Dermis microvascular lymphatic vessel endothelial cell (primary cell): ENCODE data around the gene TTLL5. TPM values are rescaled to one million over a fixed set of nuclear protein-coding genes. Genes with fewer than 3 reads are reported as not detected.

Experiments used
- DNase-seq, 2 donors: peaks; one replicate each; pipeline versions ENCODE4 v3.0.0 to v3.0.0-alpha.2; 2010; ENCODE audit warnings: low read depth in 2 of 2
- total RNA-seq: library from RNA; depleted of rRNA; stranded (reverse); fragments of >200 nt; gene quantifications from 2 replicates; pipeline ENCODE4 v1.2.1, GENCODE V29; 2014

The TTLL5 gene
- total RNA-seq, 1 donor from 2014 or later: 22.3 TPM

DNA sequence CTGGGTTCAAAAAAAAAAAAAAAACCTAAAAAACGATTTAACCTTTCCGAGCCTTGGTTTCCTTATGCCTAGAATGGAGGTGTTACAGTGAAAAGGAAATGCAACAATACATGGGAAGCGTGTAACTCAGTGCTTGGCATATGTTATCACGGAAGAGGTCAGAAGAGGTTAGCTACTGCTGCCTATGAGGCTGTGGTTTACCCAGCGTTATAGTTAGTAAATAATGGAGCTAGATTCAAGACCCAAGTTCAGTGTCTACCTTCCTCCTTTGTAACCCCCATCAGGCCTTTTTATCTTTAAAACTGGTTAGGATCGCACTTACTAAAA, 325.4 kb downstream of the TTLL5 start:
- peak; percentile 86 to 87 for DNase-seq

DNA sequence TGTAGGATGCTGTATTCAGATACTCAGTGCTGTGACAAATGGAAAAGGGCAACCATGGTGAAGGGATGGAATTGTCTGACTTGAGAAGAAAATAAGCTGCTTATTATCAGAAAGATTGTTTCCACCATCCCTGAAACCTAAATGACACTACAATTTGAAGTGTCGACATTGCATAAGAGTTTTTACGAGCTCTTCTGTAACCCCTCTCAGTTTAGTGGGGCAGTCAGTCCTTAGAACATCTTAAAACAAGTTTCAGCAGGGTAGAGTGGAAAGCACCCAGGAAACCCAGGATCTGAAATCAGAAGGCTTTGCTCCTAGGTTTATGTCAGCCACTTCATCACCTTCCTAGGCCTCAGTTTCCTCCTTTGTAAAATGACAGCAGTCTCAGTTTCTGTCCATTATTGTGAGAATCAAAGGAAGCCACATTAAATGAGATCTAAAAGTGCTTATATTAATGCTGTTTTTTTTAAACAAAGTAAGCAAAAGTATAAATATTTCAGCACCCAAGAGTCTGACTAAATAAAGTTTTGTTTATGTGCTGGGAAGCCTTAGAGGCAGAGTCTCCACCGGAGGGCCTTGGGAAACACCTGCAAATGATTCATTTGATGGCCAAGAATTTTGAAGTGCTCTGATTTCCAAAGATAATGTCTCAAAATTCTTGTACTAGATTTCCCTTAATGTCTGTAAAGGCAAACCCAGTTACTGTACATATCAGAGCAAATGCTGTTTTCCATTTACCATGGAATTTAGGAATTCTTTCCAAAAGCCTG, 326.3 kb downstream of the TTLL5 start:
- peak in 1 of 2 donors; percentile 80 for DNase-seq

DNA sequence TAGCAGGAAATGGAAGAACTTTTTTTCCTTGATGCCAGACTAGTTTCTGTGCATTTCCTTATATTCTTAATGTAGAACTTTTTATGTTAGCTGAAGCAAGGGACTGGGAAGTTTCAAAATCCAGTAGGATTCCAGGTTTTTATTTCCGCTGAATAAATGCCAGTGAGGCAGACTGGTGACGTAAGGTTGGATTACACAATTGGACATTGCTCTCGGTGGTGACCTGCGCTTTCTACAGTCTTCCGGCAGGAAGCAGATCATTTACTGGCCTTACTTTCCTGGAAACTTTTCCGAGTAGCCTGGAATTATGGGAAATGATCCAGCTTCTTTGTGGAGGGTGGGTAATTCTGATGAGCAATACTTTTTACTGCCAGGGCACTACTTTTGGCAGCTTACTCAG, 328.1 kb downstream of the TTLL5 start:
- peak; percentile 97 to 99 for DNase-seq

DNA sequence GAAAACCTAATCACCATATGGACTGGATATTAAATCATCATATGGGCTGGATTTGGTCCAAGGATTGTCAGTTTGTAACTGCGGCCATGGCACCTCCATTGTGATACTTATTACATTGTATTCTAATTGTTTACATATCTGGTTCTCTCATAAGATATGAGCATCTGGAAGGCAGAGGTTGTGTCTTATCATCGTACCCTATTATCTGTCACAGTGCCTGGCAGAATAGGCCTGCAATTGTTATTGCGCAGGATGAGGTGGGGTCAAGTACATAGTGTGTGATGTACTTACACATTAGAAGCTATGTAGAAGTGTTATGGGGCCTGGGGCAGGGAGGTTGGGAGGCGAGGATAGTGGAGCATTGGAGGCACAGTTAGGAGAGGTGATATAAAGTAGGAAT, 329.3 kb downstream of the TTLL5 start:
- no peak for DNase-seq

DNA sequence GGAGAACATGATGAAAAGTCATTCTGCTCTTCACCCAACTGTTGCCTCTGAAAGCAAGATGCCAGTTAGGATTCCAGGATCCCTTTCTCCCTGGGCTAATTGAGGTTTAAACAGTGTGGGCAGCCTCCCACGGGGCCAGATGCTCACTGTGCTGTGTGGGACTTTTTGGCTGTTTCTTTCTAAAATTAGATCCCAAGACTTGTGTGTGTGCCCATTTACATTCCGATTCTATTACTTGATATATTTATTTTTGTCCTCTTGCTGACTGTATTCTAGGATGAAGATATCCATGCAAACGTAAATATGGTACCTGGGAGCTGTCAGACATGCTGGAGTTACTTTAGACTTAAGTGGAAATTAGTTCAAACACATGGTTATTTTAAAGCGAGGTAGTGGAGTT, 330.7 kb downstream of the TTLL5 start:
- DNase-seq: no peak

DNA sequence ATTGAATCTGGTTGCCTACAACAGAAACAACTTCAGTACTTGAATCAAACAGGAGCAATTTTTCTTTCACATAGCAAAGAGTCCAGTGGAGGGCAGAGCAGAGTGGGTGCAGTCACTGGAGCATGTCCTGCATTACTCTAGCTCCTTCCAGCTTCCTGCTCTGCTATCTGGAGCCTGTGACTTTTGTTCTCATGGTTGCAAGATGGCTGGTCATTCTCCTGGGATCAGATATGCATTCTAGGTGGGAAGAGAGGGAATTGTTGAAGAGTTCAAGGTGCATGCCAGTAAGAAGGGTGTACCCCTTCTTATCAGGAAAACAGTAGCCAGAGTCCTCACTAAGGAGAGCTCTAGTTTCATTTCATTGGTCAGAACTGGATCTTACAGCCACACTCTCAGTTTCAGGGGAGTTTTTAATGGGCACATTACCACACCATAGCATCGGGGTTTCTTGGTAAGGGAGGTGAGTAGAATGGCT, 332.6 kb downstream of the TTLL5 start:
- DNase-seq: no peak

DNA sequence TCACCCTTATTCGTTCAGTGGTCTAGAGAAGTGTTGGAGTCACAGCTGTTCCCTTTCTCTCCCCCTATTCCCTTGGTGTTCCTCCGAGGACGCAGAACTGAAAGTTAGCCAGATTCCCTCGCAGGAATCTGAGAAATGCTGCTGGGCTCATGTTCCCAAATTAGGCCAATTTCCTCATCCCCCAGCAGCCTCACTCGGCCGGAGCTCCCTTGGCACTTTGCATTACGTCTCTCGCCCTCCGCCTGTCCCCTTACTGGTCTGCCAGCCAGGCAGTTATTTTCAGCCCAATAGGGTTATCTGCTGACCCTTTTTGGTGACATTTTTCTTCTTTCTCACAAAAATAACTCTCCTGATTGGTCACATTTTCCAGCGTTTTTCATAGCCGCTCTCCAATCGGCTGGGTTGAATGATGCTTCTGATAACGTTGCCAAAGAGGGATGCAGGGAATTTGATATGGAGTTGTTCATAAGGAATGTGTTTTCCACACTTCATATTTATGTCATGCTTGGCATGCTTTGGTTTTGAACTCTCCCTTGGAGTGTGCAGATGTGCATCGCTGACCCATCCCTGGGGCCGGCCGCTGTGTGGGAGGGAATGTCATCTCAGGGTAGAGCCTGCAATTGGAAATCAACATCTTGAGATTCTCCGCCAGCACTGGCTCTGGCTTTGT, 334.5 kb downstream of the TTLL5 start:
- no peak for DNase-seq

DNA sequence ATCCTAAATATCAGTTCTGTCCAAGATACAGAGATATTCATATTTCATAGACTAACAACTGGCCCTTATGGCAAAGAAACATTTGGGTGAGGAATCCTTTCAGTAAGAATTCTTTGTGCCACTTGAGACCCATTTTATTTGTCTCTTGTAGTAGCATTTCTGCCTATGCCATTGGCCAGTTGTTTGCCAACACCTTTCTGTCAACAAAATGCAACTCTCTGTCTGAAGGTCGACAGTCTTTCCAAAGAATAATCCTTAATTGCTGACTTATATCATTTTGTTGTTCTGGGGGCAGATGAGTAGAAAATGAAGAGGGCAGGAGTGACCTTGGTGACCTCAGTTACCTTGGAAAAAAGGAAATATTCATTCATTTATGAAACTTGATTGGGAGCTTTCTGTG, 335.4 kb downstream of the TTLL5 start:
- no peak for DNase-seq

DNA sequence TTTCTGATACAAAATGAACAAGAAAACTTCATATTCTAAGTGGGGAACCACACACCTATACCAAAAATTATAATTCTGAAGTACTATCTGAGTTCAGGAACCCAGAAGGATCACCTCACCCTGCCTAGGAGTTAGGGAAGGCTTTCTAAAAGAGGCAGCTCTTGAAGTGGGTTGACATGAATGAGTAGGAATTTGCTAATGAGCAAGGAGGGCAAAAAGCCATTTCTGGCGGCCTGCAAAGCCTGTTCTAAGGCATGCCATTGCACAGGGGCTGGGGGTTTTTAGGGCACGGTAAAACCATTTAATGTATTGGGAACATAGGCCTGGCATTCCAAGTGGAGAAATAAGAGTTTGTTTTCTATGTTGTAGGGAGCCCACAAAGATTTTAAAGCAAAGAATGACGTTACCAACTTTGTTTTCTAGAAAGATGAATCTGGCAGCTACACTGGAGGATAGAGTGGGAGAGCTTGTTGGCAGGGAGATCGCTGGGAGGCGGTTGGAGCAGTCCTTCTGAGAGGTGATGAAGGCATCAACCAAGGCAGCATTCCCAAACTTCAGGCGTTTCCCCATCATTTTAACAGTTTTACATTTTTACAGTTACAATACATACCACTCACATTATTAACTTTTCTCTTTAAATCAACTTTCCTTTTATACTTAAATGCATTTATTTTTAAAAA, 338.6 kb downstream of the TTLL5 start:
- DNase-seq: no peak

DNA sequence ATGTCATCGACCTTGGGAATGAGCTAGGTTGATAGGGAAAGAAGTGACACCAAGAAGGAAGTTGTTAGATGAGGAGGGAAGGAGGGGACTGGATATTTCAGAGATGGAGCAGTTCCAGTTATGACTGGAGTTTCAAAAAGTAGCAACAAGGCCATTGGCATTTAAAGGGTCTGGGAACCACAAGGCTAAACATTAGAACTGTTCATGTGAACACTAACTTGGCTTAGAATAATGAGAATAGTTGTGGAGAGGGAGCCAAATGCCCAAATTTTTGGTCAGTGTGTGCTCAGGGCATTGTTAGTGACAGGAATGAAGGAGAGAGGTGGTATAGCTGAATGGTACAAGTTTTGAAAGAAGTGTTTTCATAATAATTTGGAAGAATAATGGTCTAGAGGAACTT, 341.3 kb downstream of the TTLL5 start:
- no peak for DNase-seq

Other genes with a start within 250 kb of the TTLL5 start
- 3.1 and 8.5 TPM in 2 replicates for gene JDP2, start 233.2 kb upstream of the TTLL5 start, total RNA-seq
- gene BATF, start 138.8 kb upstream of the TTLL5 start, total RNA-seq: 5.7 and 6.2 TPM in 2 replicates
- 1.6 and 1.8 TPM in 2 replicates for gene FLVCR2, start 82.6 kb upstream of the TTLL5 start, total RNA-seq
- 5.2 and 6.0 TPM in 2 replicates for gene ERG28, start 370 bp upstream of the TTLL5 start, total RNA-seq